Testis (tissue), 3 donors: ENCODE results near the gene SEC14L5. TPM values are rescaled to one million over a fixed set of nuclear protein-coding genes. Genes with fewer than 3 reads are reported as not detected.

Experiments
- DNase-seq: peaks from one replicate; pipeline ENCODE4 v3.0.0-alpha.2; 2019
- H3K27ac ChIP-seq, 2 donors: fragments of 200-600 bp; sonication (generic); one replicate each; pipeline ENCODE4 v1.5.1; 2019
- H3K27me3 ChIP-seq: fragments of 200-600 bp; sonication (generic); one replicate; pipeline ENCODE4 v1.5.1; 2019
- H3K36me3 ChIP-seq: fragments of 200-600 bp; sonication (generic); one replicate; pipeline ENCODE4 v1.5.1; 2017; ENCODE audit warnings: low read depth; ENCODE audit errors: missing control alignments
- H3K4me1 ChIP-seq: fragments of 200-600 bp; sonication (generic); one replicate; pipeline ENCODE4 v1.5.1; 2019
- H3K4me3 ChIP-seq, 2 donors: fragments of 200-600 bp; sonication (generic); one replicate each; pipeline ENCODE4 v1.5.1; 2017 to 2019
- H3K9me3 ChIP-seq: fragments of 200-600 bp; sonication (generic); one replicate; pipeline ENCODE4 v1.5.1; 2017
- POLR2A ChIP-seq: fragments of 450-650 bp; IDR thresholded peaks from one replicate; pipeline ENCODE4 v1.6.1; 2017; ENCODE audit warnings: antibody characterized with exemption, mild to moderate bottlenecking, moderate library complexity
- WGBS, 2 donors: methylation state at CpG; one replicate each; pipeline ENCODE4 v1.1.5; 2018; 5-methylcytosine and 5-hydroxymethylcytosine counted together
- intact Hi-C: fragments of 100-400 bp; cut with DNase I; formaldehyde crosslinking; loops from one replicate; pipeline ENCODE4 v1.15.1; 2023; ENCODE audit warnings: low total_unique reads
- polyA plus RNA-seq: library from polyadenylated mRNA; stranded (reverse); fragments of 350-450 nt; fragmentation: Illumina TruSeq; extraction: RNeasy Lipid Tissue Mini Kit (QIAGEN cat#74804); gene quantifications from one replicate; pipeline ENCODE4 v1.2.3, GENCODE V29; 2014; ENCODE audit warnings: low read depth, low replicate concordance; ENCODE audit not compliant: insufficient read depth
- total RNA-seq, 2 donors: library from RNA; depleted of rRNA; stranded (reverse); fragments of >200 nt; gene quantifications; one replicate each; pipeline ENCODE4 v1.2.3, GENCODE V29; 2016
- TF ChIP-seq, protein P1 (sequence below), 3 experiments: fragments of 450-650 bp in 2 of 3; fragments of 200-600 bp in 1 of 3; sonication (generic) in 1 of 3; IDR thresholded peaks; one replicate each; pipeline ENCODE4 v1.5.1; 2016 to 2019; ENCODE audit warnings: antibody characterized with exemption in 3 of 3, mild to moderate bottlenecking in 2 of 3, moderate library complexity in 1 of 3

SEC14L5 gene
- total and polyA plus RNA-seq, 3 donors from 2014 or later, result 0.73 to 2.9 (median 1.2) TPM

DNA sequence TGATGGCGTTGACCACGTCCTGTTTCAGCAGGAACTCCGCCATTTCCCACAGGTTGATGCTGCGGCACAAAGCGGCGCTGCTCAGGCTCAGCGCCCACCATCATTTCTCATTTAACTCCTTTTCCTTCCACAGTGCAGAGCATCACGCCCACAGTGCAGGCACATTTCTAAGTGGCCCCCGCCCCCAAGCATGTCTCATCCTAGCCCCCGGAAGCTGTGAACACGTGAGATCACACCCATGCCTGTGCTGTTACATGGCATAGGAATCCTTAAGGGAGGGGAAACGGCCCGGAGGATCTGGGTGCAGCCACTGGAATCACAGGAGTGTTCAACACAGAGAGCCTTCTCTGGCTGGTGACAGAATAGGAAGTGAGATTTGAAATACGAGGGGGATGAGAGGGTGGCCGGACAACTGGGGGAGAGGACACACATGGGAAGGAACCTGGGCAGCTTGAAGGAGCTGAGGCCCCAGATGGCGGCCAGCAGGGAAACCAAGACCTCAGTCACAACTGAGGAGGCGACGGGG is 70.9 kb downstream of the SEC14L5 start:
- no peaks in the 10 kb centered on the region for H3K36me3 ChIP-seq
- DNase-seq, result no peak
- no peaks in the 10 kb centered on the region for H3K9me3 ChIP-seq
- intact Hi-C loops, result no loop called here
- H3K4me1 ChIP-seq, result peaks cover 7% of the 10 kb centered on the region
- no peak overlapping the region for H3K4me3 ChIP-seq
- WGBS, 2 donors, result 93 to 94% methylated on average over 14 to 18 of the region's 18 CpGs
- H3K27me3 ChIP-seq, result no peaks in the 10 kb centered on the region
- TF ChIP-seq, protein P1, sequence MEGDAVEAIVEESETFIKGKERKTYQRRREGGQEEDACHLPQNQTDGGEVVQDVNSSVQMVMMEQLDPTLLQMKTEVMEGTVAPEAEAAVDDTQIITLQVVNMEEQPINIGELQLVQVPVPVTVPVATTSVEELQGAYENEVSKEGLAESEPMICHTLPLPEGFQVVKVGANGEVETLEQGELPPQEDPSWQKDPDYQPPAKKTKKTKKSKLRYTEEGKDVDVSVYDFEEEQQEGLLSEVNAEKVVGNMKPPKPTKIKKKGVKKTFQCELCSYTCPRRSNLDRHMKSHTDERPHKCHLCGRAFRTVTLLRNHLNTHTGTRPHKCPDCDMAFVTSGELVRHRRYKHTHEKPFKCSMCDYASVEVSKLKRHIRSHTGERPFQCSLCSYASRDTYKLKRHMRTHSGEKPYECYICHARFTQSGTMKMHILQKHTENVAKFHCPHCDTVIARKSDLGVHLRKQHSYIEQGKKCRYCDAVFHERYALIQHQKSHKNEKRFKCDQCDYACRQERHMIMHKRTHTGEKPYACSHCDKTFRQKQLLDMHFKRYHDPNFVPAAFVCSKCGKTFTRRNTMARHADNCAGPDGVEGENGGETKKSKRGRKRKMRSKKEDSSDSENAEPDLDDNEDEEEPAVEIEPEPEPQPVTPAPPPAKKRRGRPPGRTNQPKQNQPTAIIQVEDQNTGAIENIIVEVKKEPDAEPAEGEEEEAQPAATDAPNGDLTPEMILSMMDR (IDR thresholded peaks at IDR 0.05), result no peak
- no peak for TF ChIP-seq POLR2A
- no peak overlapping the region for H3K27ac ChIP-seq

DNA sequence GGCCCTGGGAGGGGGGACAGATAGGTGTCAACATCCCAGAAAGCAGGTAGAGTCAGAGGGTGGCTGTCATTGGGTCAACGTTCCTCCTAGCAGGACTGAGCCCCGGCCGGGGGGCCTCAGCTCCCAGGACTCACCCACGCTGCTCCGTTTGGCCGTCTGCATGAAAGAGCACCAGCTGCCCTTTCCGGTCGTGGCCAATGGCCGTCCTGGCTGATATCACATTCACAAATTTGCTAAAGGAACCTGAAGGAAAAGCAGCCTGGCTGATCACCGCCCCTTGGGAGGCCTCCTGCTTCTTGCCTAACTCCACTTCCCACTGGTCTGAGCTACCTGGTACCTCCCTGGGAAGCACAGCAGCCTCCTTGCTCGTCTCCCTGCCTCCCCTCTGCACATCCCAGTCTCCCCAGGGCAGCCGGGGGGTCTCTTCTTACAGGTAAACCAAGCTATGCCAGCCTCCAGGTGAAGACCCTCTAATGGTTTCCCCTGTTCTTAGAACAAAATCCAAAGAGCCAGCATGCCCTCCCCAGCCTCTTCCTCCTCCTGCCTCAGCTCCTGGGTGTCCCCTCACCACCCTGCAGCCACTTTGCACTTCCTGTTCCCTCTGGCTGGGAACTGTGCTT is 72.2 kb downstream of the SEC14L5 start:
- H3K4me1 ChIP-seq, result peaks cover 13% of the 10 kb centered on the region
- 85 to 86% methylated on average over 12 of the region's 12 CpGs for WGBS, 2 donors
- intact Hi-C loops, result no loop called here

DNA sequence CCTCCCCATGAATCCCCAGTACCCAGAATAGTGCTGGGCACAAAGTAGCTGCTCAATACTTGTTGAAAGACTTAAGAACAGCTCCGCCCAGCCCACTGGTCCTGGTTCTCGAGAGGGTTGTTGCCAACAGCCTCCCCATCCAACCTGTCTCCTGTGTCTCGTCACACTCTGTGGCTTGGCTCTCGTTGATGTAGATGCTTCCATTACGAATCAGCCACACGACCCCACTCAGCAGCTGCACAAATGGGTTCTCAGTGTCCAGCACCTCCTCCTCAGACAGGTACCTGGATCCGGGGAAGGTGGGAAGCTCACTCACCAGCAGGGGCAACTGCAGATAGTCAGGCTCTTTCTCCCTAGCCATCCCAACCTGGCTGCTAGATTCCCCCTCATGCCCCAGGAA is 73.5 kb downstream of the SEC14L5 start:
- TF ChIP-seq, protein P1 (IDR thresholded peaks at IDR 0.05), result no peak
- no peak for TF ChIP-seq POLR2A
- no peak for DNase-seq
- intact Hi-C loops, result no loop called here
- Histone ChIP-seq H3K27me3 (no peaks in the 10 kb centered on the region), H3K4me3 (no peak overlapping the region), H3K9me3 (no peaks in the 10 kb centered on the region), H3K4me1 (peaks cover 13% of the 10 kb centered on the region), H3K36me3 (no peaks in the 10 kb centered on the region), H3K27ac (no peak overlapping the region)
- WGBS, 2 donors, result 84 to 91% methylated on average over 7 of the region's 7 CpGs

More for the DNA sequence above, 72.2 kb downstream of the SEC14L5 start:
- DNase-seq, result no peak
- TF ChIP-seq POLR2A, result no peak
- TF ChIP-seq, protein P1 (IDR thresholded peaks at IDR 0.05), result no peak
- Histone ChIP-seq H3K4me3 (no peak overlapping the region), H3K36me3 (no peaks in the 10 kb centered on the region), H3K27ac (no peak overlapping the region), H3K9me3 (no peaks in the 10 kb centered on the region), H3K27me3 (no peaks in the 10 kb centered on the region)

DNA sequence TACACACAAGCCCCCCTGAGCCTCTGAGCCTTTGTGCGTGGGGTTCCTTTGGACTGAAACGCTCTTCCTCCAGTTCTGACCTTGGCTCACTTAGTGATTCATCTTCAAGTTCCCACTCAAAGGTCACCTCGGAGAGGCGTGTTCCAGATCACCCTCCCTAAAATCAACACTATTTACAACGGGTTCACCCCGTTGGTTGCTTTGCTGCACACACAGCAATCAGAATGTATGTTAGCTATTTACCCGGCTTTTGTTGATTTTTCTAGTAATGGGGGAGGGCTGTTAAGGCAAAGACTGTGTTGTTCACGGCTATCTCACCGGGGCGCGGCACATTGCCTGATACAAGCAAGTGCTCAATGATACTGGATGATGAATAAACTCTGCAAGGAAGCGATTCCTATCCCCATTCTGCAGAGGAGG is 74.6 kb downstream of the SEC14L5 start:
- H3K9me3 ChIP-seq, result no peaks in the 10 kb centered on the region
- TF ChIP-seq, protein P1 (IDR thresholded peaks at IDR 0.05), result no peak
- no peak for TF ChIP-seq POLR2A
- H3K36me3 ChIP-seq, result no peaks in the 10 kb centered on the region
- H3K27me3 ChIP-seq, result no peaks in the 10 kb centered on the region
- intact Hi-C loops, result no loop called here
- peaks cover 13% of the 10 kb centered on the region for H3K4me1 ChIP-seq
- H3K4me3 ChIP-seq, result peak overlapping the region; percentile 85 to 86
- peak overlapping the region in 1 of 2 donors; percentile 85 for H3K27ac ChIP-seq
- DNase-seq, result no peak
- WGBS, 2 donors, result 16 to 24% methylated on average over 12 of the region's 12 CpGs
